Measurements from ENCODE around the gene KCNIP3. TPM values are rescaled to one million over a fixed set of nuclear protein-coding genes. Genes with fewer than 3 reads are reported as not detected.

Gene KCNIP3
- total RNA-seq, 1 experiment from 2014 or later = 0.47 TPM

GRCh38 chr2:95308426-95308990, 11.4 kb downstream of the KCNIP3 start:
- no peak for DNase-seq (ENCODE audit: low read depth in 1 of 2, low spot score in 2 of 2)
- Histone ChIP-seq H3K27me3 (replicated peaks) (peaks cover 7% of the 10 kb centered on the region), H3K4me3 (no peak overlapping the region), H3K27ac (no peak overlapping the region), H3K36me3 (no peaks in the 10 kb centered on the region), H3K4me1 (replicated peaks) (no peaks in the 10 kb centered on the region), H3K9me3 (replicated peaks) (no peaks in the 10 kb centered on the region)

GRCh38 chr2:95309599-95309998, 12.5 kb downstream of the KCNIP3 start:
- H3K36me3 ChIP-seq = no peaks in the 10 kb centered on the region
- no peaks in the 10 kb centered on the region for H3K4me1 ChIP-seq (replicated peaks)
- peaks cover 7% of the 10 kb centered on the region for H3K27me3 ChIP-seq (replicated peaks)
- no peaks in the 10 kb centered on the region for H3K9me3 ChIP-seq (replicated peaks)
- H3K4me3 ChIP-seq = no peak overlapping the region
- no peak overlapping the region for H3K27ac ChIP-seq
- DNase-seq (ENCODE audit: low read depth in 1 of 2, low spot score in 2 of 2) = no peak

GRCh38 chr2:95310216-95310615, 13.1 kb downstream of the KCNIP3 start:
- no peak overlapping the region for H3K27ac ChIP-seq
- no peaks in the 10 kb centered on the region for H3K9me3 ChIP-seq (replicated peaks)
- H3K27me3 ChIP-seq (replicated peaks) = peaks cover 6% of the 10 kb centered on the region
- H3K36me3 ChIP-seq = no peaks in the 10 kb centered on the region
- no peaks in the 10 kb centered on the region for H3K4me1 ChIP-seq (replicated peaks)
- no peak overlapping the region for H3K4me3 ChIP-seq
- no peak for DNase-seq (ENCODE audit: low read depth in 1 of 2, low spot score in 2 of 2)

GRCh38 chr2:95310651-95311050, 13.5 kb downstream of the KCNIP3 start:
- no peak overlapping the region for H3K27ac ChIP-seq
- DNase-seq (ENCODE audit: low read depth in 1 of 2, low spot score in 2 of 2) = no peak
- H3K4me1 ChIP-seq (replicated peaks) = no peaks in the 10 kb centered on the region
- no peaks in the 10 kb centered on the region for H3K36me3 ChIP-seq
- no peak overlapping the region for H3K4me3 ChIP-seq
- H3K9me3 ChIP-seq (replicated peaks) = no peaks in the 10 kb centered on the region
- peaks cover 2% of the 10 kb centered on the region for H3K27me3 ChIP-seq (replicated peaks)

GRCh38 chr2:95311815-95312542, 14.8 kb downstream of the KCNIP3 start:
- no peak for DNase-seq (ENCODE audit: low read depth in 1 of 2, low spot score in 2 of 2)
- Histone ChIP-seq H3K27me3 (replicated peaks) (no peaks in the 10 kb centered on the region), H3K9me3 (replicated peaks) (no peaks in the 10 kb centered on the region), H3K36me3 (no peaks in the 10 kb centered on the region), H3K4me3 (no peak overlapping the region), H3K27ac (no peak overlapping the region), H3K4me1 (replicated peaks) (no peaks in the 10 kb centered on the region)

GRCh38 chr2:95312543-95313201, 15.5 kb downstream of the KCNIP3 start:
- no peak for DNase-seq (ENCODE audit: low read depth in 1 of 2, low spot score in 2 of 2)
- Histone ChIP-seq H3K27me3 (replicated peaks) (no peaks in the 10 kb centered on the region), H3K9me3 (replicated peaks) (no peaks in the 10 kb centered on the region), H3K4me1 (replicated peaks) (no peaks in the 10 kb centered on the region), H3K36me3 (no peaks in the 10 kb centered on the region), H3K4me3 (no peak overlapping the region), H3K27ac (no peak overlapping the region)

- DNase-seq (ENCODE audit: low read depth in 1 of 2, low spot score in 2 of 2) = no peak
- Histone ChIP-seq H3K9me3 (replicated peaks) (no peaks in the 10 kb centered on the region), H3K4me1 (replicated peaks) (no peaks in the 10 kb centered on the region), H3K27ac (no peak overlapping the region), H3K36me3 (no peaks in the 10 kb centered on the region), H3K4me3 (no peak overlapping the region), H3K27me3 (replicated peaks) (no peaks in the 10 kb centered on the region)
Observed at GRCh38 chr2:95313296-95314131, 16.4 kb downstream of the KCNIP3 start.

GRCh38 chr2:95314598-95314963, 17.4 kb downstream of the KCNIP3 start:
- no peaks in the 10 kb centered on the region for H3K9me3 ChIP-seq (replicated peaks)
- peaks cover 3% of the 10 kb centered on the region; the same call in 1 of the 2 replicates for H3K27me3 ChIP-seq (replicated peaks)

GRCh38 chr2:95314964-95315611, 17.9 kb downstream of the KCNIP3 start:
- no peak for DNase-seq (ENCODE audit: low read depth in 1 of 2, low spot score in 2 of 2)
- Histone ChIP-seq H3K36me3 (no peaks in the 10 kb centered on the region), H3K27me3 (replicated peaks) (peaks cover 5% of the 10 kb centered on the region; the same call in 1 of the 2 replicates), H3K9me3 (replicated peaks) (no peaks in the 10 kb centered on the region), H3K27ac (no peak overlapping the region), H3K4me3 (no peak overlapping the region), H3K4me1 (replicated peaks) (no peaks in the 10 kb centered on the region)

More at GRCh38 chr2:95314598-95314963, 17.4 kb downstream of the KCNIP3 start:
- no peaks in the 10 kb centered on the region for H3K36me3 ChIP-seq
- H3K27ac ChIP-seq = no peak overlapping the region
- no peak overlapping the region for H3K4me3 ChIP-seq
- DNase-seq (ENCODE audit: low read depth in 1 of 2, low spot score in 2 of 2) = no peak
- H3K4me1 ChIP-seq (replicated peaks) = no peaks in the 10 kb centered on the region

GRCh38 chr2:95315801-95316411, 18.8 kb downstream of the KCNIP3 start:
- no peaks in the 10 kb centered on the region for H3K9me3 ChIP-seq (replicated peaks)
- peaks cover 5% of the 10 kb centered on the region; the same call in 1 of the 2 replicates for H3K27me3 ChIP-seq (replicated peaks)
- no peak overlapping the region for H3K4me3 ChIP-seq
- no peaks in the 10 kb centered on the region for H3K36me3 ChIP-seq
- no peaks in the 10 kb centered on the region for H3K4me1 ChIP-seq (replicated peaks)
- DNase-seq (ENCODE audit: low read depth in 1 of 2, low spot score in 2 of 2) = no peak
- H3K27ac ChIP-seq = no peak overlapping the region

GRCh38 chr2:95316466-95317122, 19.4 kb downstream of the KCNIP3 start:
- DNase-seq (ENCODE audit: low read depth in 1 of 2, low spot score in 2 of 2) = no peak
- H3K27ac ChIP-seq = no peak overlapping the region
- H3K4me3 ChIP-seq = no peak overlapping the region
- H3K36me3 ChIP-seq = no peaks in the 10 kb centered on the region
- peaks cover 5% of the 10 kb centered on the region; the same call in 1 of the 2 replicates for H3K27me3 ChIP-seq (replicated peaks)
- no peaks in the 10 kb centered on the region for H3K9me3 ChIP-seq (replicated peaks)
- H3K4me1 ChIP-seq (replicated peaks) = no peaks in the 10 kb centered on the region

- Histone ChIP-seq H3K27ac (no peak overlapping the region), H3K27me3 (replicated peaks) (peaks cover 5% of the 10 kb centered on the region; the same call in 1 of the 2 replicates), H3K9me3 (replicated peaks) (no peaks in the 10 kb centered on the region), H3K36me3 (no peaks in the 10 kb centered on the region), H3K4me3 (no peak overlapping the region), H3K4me1 (replicated peaks) (no peaks in the 10 kb centered on the region)
- DNase-seq (ENCODE audit: low read depth in 1 of 2, low spot score in 2 of 2) = no peak
Observed at GRCh38 chr2:95317123-95317500, 20.0 kb downstream of the KCNIP3 start.
